Activated naive CD4-positive, alpha-beta T cell treated with anti-CD3 and anti-CD28 coated beads, Interleukin-2, amount 50 U/mL, for 16 hours (primary cell): ENCODE measurements around the gene PAK6.
A peak's percentile ranks its signal among the peaks of the same experiment; 100 is the strongest.

Experiments used
- DNase-seq: peaks from one replicate; pipeline ENCODE4 v3.0.0-alpha.2; 2020

PAK6 gene

DNA sequence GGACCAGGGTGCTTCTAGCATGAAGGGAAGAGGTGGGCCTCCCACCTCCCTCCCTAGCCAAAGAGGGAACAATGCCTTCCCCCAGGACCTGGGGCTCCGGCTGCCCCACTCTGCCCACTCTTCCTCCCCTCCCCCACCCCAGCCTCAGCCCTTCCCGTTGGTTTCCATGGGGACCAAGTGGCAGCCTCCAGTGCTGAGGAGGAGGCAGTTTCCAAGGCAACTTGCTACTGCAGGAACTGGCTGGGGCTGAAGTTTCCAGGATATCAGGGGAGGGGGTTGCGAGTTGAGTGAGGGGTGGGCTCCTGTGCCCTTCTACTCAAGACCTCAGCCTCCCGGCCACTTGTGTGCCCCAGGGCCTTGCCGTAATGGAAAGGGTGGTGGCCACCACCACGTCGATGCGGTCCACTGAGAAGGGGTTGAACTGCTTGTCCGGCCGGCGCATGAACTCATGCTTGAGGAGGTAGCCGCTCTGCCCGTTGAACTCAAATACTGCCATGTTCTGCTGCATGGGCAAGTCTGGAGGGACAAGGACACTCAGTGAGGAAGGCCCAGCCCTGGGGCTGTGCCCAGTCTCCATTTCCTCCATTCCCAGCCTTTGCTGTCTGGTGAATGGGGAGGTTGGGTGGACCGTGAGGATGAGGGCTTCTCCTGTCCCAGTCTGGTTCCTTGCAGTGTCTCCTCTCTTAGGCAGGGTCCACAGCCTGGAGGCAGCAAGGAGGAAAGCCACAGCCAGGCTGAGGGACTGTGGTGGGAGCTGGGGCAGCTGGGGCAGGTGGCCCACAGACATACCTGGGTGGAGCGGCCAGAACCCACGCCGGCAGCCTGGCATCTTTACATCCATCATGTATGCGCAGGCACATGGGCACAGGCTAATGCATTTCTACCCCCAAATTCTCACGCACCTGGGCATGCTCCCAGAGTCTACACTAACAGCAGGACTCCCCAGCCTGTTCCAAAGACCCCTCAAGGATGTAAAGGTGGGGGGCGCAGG lies 55.3 kb downstream of the PAK6 start:
- DNase-seq: no peak

DNA sequence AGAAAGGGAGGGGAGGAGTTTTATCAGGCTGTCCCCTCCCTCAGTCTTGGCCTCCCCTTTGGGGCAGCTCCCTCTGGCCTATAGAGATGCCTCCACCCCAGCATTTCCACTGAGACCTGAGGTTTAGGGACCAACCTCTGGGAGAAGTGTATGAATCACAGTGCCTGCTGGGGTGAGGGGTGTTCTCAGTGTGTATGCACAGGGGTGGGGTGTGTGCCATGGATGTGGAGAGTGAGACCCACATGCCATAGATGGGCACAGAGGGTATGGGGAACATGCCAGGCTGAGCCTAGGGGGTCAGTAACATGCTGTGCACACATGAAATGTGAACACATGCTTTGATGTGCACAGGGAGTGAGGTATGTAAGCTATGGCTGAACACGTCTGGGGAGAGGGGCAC lies 56.4 kb downstream of the PAK6 start:
- no peak for DNase-seq

DNA sequence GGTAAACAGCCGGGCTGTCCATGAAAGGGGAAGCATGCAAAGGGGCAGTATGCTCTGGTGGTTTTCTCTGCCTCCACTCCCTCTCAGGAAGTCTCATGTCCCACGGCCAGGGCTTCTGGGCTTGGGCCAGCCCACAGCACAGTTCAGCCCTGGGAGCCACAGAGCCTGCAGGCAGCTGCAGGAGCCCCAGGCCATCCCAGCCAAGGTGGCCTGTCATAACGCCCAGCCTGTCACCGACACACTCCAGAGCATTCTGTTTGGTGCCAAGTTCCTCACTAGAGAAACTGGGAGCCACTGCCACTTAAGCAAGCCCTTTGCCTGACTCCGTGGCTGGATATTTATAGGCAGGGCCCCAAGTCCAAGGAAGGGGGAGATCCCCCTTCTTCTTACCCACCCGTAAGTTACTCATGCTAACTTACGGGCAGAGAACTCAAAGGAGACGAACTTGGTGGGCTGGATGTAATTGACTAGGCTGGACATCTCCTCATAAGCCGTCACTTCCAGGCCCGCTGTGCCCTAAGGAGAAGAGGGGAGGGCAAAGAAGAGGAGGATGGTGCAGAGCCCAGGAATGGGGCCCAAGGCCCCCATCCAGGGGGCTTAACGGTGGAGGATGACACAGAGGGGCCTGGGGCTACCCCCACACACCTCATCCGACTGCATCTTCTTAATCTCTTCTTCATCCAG lies 57.2 kb downstream of the PAK6 start:
- no peak for DNase-seq

DNA sequence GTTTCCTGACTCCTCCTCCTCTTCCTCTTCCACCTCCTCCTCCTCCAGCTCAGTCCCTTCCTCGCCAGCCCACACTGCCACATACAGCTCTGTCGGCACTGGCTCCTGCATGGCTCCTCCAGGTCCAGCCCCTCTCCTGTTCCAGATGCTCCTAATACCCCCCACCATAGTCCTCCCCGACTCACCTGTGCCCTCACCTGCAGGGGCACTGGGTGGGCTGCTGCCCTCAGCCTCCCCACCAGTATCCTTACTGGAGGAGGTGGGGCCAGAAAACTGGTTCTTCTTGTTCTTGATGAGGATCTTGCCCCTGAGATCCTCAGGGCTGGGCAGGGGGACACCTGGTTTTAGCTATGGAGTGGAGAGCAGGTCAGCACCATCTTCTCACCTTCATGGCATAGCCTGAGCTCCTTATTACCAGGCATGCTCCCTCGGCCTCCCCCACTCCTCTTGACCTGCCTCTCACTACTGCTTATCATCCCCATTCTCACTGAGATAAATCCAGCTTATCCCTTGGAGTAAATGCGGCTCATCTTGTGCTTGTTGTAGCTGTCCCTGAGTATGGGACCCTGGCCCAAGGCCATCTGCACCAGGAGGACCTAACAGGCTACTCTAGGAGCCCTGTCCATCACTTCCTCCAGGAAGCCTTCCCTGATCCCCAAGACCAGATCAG lies 57.8 kb downstream of the PAK6 start:
- DNase-seq: no peak

DNA sequence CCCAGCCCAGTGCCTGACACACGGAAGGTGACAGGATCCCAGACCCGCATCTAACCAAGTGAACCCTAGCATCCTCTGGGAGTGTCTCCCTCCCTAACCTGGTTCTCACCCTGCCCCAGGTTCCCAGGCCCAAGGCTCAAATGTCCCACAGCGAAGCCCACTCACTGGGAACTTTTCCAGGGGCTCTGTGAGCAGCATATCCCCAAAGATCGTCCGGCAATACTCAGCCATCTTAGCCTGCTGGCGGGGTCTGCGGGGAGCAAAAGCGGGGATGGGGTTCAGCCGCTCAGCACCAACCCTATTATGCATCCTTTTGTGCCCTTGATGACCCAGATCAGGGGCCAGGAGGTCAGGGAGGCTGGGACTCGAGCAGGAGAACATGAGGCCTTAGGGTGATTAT lies 58.5 kb downstream of the PAK6 start:
- no peak for DNase-seq

DNA sequence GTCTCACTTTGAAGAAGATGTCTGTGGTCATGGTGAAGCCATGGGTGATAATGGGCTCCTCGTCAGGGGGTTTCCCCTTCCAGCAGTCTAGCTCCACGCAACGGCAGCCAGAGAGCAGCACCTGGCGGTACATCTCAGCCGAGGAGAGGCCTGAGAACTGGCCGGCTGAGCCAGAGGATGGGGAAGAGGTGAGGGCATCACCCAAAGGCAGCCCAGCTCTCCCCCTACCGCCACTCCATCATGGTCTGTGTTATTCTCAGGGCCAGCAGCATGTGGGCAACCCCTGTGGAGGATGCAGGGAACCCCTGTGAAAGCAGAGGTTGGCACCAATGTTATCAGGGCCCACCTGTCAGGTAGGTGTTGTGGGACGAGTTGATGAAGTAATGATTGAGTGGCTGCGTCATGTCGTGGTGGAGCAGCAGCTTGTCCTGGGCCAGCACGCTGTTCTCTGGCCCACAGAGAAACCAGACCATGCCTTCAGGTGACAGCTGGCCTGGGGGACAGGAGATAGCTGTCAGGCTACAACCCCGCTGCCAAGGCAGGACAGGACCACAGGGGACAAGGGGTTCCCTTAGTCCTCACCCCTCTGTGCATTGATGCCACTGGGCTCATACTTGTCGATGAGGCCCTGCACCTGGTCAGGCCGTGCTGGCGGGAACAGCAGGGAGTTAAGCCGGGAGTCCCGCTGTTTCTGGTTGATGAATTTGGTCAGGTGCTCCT lies 59.5 kb downstream of the PAK6 start:
- DNase-seq: no peak

DNA sequence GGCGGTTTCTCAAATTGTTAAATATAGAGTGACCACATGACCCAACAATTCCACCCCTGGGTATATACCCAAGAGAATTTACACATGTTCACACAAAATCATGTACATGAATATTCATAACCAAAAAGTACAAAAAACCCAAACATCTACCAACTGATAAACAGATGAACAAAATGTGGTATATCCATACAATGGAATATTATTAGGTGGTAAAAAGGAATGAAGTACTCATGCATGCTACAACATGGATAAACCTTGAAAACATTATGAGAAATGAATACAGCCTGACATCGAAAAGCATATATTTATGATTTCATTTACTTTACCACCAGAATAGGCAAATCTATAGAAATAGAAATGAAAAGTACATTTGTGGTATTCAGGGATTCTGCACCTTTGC lies 61.5 kb downstream of the PAK6 start:
- DNase-seq: no peak

DNA sequence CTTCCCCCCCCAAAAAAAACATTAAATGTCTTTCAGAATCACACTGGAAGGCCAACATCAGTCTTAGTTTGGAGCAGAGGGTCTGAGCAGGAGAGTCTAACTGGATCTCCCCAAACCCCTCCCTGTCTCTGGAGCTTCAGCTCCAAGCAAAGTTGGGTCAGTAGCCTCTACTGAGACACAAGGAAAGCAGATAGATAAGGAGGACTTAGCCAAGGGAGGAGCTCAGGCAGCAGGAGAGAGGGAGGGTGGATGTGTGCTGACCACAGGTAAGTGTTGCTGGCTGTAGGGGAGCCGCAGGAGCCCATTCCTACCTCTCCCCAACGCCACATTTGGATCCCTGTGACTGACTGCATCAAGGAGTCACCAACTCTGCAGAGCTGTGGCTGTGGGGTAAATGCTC lies 61.9 kb downstream of the PAK6 start:
- DNase-seq: no peak

DNA sequence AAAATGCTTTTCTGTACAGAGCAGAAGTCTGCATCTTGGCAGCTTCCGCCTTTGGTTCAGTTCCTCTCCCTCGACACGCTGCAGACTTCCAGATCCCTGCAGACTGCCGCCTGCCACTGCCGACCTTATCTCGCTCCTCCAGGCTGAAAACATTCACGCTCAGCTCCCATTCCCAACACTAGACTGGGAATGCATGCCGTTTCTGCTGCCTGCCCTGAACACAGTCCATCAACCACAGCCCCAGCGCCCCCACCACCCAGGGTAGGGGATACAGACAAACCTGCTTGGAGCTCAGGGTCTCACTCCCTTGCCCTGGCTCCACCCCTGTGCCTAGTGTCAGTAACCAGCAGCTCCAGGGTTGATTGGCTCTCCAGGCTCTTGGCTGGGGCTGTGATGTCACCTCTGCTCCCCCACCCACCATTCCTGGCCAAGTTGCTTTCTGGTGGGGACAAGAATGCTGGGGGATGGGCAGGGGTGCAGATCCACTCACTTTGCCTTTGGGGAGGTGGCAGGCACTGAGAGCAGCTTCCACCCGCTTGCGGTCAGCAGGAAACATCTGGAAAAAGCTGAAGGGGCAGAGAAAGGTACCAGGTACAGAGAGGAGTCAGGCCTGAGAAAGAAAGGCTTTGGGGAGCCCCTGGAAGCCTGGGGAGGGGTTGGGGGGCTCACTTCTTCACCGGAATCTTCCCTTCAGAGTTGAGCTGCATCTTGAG lies 62.8 kb downstream of the PAK6 start:
- no peak for DNase-seq

DNA sequence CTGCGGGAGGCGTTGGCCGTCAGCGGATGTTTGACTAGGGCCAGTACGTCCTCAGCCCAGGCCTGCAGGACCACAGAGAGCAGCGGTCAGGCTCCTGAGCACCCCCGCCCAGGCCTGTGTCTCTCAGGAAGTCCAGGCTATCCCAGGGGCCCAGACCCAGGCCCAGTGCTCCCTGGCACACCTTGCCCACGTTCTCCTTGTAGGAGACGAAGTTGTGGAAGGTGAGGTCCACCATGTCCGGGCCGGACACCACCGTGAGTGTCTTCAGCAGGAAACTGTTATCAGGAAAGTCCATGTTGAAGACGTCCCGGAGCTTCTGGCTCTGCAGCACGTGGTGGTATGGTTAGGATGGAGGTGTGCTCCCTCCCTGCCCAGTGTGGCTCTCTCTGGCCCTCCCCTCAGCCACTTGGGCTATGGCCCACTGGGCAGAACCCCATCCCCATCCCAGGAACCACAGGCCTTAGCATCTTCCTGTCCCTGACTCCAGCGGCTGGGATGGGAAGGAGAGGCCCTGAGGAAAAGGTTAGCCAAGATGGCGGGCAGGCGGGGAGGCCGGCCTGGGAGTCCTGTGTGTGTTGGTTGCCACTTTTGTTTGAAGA lies 63.5 kb downstream of the PAK6 start:
- DNase-seq: no peak

DNA sequence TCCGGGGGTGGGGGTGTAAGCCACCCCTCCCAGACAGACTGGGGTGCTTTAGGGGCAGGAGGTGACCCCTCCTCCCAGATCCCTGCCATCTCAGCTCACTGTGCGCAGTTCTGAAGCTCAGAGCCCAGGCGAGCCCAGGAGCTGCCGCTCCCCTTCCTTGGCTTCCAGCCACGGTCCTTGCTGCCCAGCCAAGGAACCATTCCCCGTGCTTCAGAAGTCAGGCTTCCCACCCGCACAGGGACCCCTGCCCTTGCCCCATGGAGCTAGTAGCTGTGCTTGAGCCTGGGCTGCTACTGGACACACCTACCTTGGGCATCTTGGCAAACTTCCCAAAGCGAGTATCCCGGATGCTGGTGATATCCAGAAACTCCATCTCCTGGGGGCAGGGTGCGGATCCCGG lies 64.1 kb downstream of the PAK6 start:
- DNase-seq: no peak

DNA sequence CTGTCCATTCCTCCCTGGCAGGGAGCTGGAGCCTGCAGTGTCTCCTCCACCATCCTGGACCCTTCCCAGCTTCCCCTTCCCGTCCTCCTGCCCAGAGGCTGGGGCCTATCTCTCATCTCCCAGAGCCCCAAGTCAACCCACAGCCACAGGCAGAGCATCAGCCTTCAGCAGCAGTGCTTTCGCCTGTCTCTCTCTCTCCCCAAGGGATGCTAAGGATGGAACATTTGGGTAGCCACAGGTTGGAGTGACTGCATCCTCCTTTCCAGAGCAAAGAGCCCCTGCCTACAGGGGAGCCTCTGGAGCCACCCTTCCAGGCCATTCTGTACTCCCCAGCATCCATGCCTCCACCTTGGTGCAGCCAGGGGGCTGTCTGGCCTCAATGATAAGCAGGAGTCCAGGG lies 64.7 kb downstream of the PAK6 start:
- DNase-seq: no peak

DNA sequence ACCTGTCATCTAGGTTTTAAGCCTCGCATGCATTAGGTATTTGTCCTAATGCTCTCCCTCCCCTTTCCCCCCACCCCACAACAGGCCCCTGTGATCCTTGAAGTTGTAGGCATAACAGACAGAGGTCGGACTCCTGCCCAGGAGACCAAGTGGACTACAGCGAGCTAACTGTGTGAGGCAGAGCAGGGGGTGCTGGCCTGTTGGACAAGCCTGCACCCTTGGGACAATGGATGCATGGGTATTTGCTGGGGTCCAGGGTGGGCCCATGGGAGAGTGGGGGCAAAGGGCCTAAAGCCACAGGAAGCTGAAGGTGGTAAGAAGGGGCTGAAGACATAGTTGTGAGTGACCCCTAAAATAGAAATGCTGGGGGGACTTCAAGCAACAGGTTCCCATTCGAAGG lies 66.4 kb downstream of the PAK6 start:
- no peak for DNase-seq

DNA sequence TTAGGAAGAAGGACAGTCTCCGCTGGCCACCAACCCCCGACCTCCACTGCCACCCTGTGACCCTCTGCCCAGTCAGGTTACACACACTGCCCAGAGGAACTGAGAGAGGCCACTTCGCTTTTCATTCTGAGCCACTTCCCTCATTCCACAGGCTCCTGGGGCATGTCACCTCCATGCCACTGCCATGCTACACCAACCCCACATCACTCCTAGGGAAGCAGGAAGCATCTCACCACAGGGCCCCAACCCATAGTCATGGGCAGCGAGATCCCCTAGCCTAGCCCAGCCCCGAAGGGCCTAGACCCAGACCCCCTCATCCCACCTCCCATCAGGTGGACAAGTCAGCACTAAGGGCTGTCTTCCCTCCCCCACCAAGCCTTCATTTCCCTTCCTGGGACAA lies 67.5 kb downstream of the PAK6 start:
- no peak for DNase-seq

DNA sequence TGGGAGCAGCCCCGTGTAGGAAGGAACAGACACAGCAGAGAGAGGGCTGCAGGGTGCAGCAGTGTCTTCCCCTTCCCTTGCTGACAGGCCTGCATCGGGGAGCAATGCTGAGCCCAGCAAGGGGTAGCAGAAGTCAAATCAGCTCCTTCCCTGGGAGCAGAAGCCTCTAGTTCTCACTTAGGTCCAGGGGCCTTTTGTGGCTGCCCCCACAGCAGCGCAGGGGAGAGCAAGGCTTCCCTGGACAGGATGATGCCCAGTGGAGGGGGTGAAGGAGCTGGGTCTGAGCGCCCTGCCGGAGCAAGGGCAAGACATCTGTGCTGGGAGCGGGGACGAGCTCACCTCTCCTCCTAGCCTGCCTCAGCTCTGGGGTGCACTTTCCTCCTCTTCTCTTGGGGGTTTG lies 68.0 kb downstream of the PAK6 start:
- no peak for DNase-seq

DNA sequence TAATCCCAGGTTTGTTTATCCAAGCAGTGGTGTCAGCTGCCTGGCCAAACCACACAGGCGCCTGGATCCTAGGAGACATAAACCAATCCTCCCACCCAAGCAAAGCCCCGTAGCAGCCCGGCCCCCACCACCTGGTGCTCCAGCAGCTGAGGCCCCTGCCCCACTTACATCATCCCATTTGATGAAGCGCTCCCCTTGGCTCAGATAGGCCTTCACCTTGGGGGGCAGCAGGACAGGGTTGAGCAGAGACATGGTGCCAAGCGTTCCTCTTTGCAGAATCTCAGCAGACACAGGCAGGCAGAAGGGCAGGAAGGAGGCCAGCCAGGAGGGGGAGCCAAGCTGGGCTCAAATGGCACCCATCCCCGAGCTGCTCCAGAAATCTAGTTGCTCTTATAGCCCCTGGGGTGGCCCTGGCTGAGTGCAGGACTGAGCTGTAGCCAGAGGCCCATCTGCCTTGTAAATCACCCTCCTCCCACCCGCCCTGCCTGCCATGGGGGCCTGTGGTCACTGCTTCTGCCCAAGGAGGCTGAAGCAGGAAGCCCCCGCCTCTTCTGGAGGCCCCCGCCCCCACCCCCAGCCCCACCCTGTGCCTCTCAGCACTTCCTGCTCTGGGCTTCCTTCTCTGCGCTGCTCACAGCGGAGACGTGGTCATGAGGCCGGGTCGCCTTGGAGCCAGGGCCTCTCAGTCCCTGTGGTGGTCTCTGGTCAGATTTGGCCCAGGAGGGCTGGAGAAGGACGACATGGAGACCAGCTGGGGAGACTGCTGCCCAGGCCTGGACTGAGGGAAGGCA lies 68.8 kb downstream of the PAK6 start, which contains the start of gene PLCB2:
TSS of gene PLCB2 (minus strand) at position 515 of the 791 bp plus-strand sequence. CDS start at position 252, 263 bp downstream.
- DNase-seq: peak; percentile 69

DNA sequence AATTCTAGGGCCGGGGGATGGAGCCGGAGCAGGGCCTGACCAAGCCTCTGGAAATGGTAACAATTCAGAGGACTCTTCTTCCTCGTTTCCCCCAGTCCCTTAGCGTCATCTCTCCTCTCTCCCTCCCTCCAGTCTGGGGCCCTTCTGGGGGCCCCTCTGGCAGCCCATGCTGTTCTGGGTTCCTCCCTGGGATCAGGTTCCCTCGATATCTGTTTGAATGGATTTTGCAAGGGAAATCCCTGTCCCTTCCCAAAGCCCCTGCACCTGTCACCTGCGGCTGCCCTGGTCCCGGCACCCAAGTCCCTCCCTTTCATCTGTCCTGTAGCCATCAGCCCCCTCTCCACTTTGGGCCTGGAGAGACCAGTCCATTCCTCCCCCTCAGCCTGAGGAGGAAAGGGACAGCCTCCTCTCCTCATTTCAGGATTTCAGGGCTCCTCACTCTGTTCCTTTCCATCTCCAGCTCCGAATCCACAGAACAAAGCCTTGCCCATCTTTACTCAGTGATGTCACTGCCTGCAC lies 70.5 kb downstream of the PAK6 start:
- DNase-seq: no peak

DNA sequence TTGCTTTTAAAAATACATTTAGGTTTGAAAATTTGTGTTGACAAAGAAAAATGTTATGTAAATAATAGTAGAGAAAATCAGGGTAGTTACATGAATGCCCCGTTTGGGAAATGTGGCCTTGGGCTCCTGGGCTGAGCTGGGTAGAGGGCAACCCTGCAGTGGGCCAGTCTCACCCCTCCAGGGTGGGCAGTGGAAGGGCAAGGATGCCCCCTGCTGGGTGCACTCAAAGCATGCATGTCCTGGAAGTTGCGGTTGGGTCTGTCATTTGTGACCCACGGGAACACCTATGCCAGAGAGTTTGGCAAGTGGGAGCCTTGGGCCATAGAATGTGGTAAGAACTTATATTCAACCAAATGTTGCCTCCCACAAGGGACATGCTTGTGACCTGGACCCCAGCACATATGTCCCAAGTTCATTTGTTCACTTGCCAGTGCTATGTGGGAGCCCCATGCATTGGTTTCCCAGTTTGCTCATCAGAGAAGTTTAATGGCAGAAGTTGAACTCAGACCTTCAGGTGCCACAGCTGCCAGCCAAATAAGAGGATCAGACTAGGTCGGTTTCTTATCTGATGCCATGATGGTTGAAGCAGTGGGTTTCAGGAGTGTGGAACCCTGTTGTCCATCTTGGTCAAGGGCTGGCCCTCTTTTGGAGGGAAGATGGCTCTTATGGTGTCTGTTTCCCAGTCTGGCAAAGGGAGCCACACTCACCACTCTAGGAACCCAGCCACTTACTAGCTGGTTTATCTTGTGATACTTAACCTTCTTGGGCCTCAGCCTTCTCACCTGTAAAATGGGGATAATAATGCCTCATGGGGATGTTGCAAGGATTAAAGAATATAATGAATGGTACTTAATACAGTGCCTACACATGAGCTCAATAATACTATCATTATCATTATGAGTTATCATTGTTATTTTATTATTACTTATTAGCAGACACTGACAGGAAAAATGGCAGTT lies 71.4 kb downstream of the PAK6 start:
- DNase-seq: peak; percentile 57

DNA sequence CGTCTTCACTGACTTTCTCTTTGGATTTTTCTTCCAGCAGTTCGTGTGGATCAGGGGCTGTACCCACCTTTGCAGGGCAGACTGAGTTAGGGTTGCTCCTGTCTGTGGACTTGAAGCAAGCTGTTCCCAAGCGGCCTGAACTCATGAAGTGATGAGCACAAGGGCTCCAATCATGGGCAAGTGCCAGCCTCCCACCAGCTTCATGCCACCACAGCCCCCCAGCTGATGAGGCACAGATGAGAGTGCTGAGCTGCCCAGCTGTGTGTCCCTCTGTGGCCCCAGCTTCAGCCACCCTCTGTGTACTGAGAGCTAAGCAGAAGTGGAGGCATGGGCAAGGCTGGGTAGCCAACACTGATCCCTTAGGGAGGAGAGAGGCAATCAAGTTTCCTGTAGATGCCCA lies 72.1 kb downstream of the PAK6 start:
- no peak for DNase-seq
